ENCODE data around the gene SLC2A10.
"Not testable (repeated sequence)": the region's sequence is repeated elsewhere in the genome, so short reads cannot be mapped to it uniquely, and the experiment has no call there.

Gene SLC2A10

GRCh38 chr20:46709459-46710152 is at the start of gene SLC2A10:
TSS of gene SLC2A10 (plus strand) at chr20:46709649. CDS start at chr20:46709737, 88 bp downstream.
- no peak for DNase-seq

GRCh38 chr20:46660487-46660886 is 49.0 kb upstream of the SLC2A10 start:
- DNase-seq: no peak

- DNase-seq: no peak
Measured at GRCh38 chr20:46661659-46662058, 47.8 kb upstream of the SLC2A10 start.

GRCh38 chr20:46663531-46663930 is 45.9 kb upstream of the SLC2A10 start:
- no peak for DNase-seq

- DNase-seq: no peak
Measured at GRCh38 chr20:46665602-46666001, 43.8 kb upstream of the SLC2A10 start.

GRCh38 chr20:46666306-46666705 is 43.1 kb upstream of the SLC2A10 start:
- no peak for DNase-seq

- no peak for DNase-seq
Measured at GRCh38 chr20:46666818-46667515, 42.5 kb upstream of the SLC2A10 start.

- DNase-seq: no peak
Measured at GRCh38 chr20:46670228-46670584, 39.2 kb upstream of the SLC2A10 start.

GRCh38 chr20:46670585-46671584 is 38.6 kb upstream of the SLC2A10 start:
- DNase-seq: no peak

- DNase-seq: no peak
Measured at GRCh38 chr20:46671866-46672542, 37.4 kb upstream of the SLC2A10 start.

- DNase-seq: no peak
Measured at GRCh38 chr20:46672543-46673148, 36.8 kb upstream of the SLC2A10 start.

GRCh38 chr20:46673394-46674252 is 35.8 kb upstream of the SLC2A10 start:
- no peak for DNase-seq

- DNase-seq: no peak
Measured at GRCh38 chr20:46674253-46675083, 35.0 kb upstream of the SLC2A10 start.

- DNase-seq: not testable (repeated sequence)
Measured at GRCh38 chr20:46676649-46677316, 32.7 kb upstream of the SLC2A10 start.

- no peak for DNase-seq
Measured at GRCh38 chr20:46677608-46678007, 31.8 kb upstream of the SLC2A10 start.

- no peak for DNase-seq
Measured at GRCh38 chr20:46678516-46678915, 30.9 kb upstream of the SLC2A10 start.

GRCh38 chr20:46680684-46681031 is 28.8 kb upstream of the SLC2A10 start:
- DNase-seq: no peak

- peak; percentile 44 to 69 for DNase-seq
Measured at GRCh38 chr20:46681032-46681854, 28.2 kb upstream of the SLC2A10 start.
